ENCODE measurements around the gene CD209.
"Not testable (repeated sequence)": the region's sequence is repeated elsewhere in the genome, so short reads cannot be mapped to it uniquely, and the experiment has no call there.

CD209 gene

GRCh38 chr19:7769171-7769570 is 21.8 kb upstream of the CD209 start:
- no peak for DNase-seq (ENCODE audit: low spot score)

- no peak for DNase-seq (ENCODE audit: low spot score)
These were observed 20.2 kb upstream of the CD209 start for GRCh38 chr19:7767487-7767886.

- no peak for DNase-seq (ENCODE audit: low spot score)
These were observed 19.2 kb upstream of the CD209 start for GRCh38 chr19:7766535-7766934.

- DNase-seq (ENCODE audit: low spot score), result not testable (repeated sequence)
These were observed 17.7 kb upstream of the CD209 start for GRCh38 chr19:7765043-7765442.

GRCh38 chr19:7764157-7764556 is 16.8 kb upstream of the CD209 start:
- not testable (repeated sequence) for DNase-seq (ENCODE audit: low spot score)

GRCh38 chr19:7763696-7764095 is 16.4 kb upstream of the CD209 start:
- DNase-seq (ENCODE audit: low spot score), result no peak

- no peak for DNase-seq (ENCODE audit: low spot score)
These were observed 15.5 kb upstream of the CD209 start, which contains the start of gene CLEC4M for GRCh38 chr19:7762719-7763293. CLEC4M (plus strand) TSS chr19:7763243; CDS start chr19:7763267, 24 bp downstream.

GRCh38 chr19:7759156-7759555 is 11.8 kb upstream of the CD209 start:
- no peak for DNase-seq (ENCODE audit: low spot score)

- no peak for DNase-seq (ENCODE audit: low spot score)
These were observed 10.0 kb upstream of the CD209 start for GRCh38 chr19:7757358-7757757.

GRCh38 chr19:7756258-7756657 is 8.9 kb upstream of the CD209 start:
- no peak for DNase-seq (ENCODE audit: low spot score)

GRCh38 chr19:7751157-7751783 is 3.9 kb upstream of the CD209 start:
- DNase-seq (ENCODE audit: low spot score), result no peak

- DNase-seq (ENCODE audit: low spot score), result no peak
These were observed 1.4 kb upstream of the CD209 start for GRCh38 chr19:7748756-7749155.

GRCh38 chr19:7748171-7748570 is 837 bp upstream of the CD209 start:
- DNase-seq (ENCODE audit: low spot score), result no peak

- DNase-seq (ENCODE audit: low spot score), result not testable (repeated sequence)
These were observed 1.0 kb downstream of the CD209 start for GRCh38 chr19:7746306-7746705.

GRCh38 chr19:7744871-7745650 is 2.3 kb downstream of the CD209 start:
- DNase-seq (ENCODE audit: low spot score), result no peak

GRCh38 chr19:7744199-7744786 is 3.0 kb downstream of the CD209 start:
- no peak for DNase-seq (ENCODE audit: low spot score)

- DNase-seq (ENCODE audit: low spot score), result no peak
These were observed 3.9 kb downstream of the CD209 start for GRCh38 chr19:7743425-7743841.

GRCh38 chr19:7742991-7743390 is 4.3 kb downstream of the CD209 start:
- DNase-seq (ENCODE audit: low spot score), result no peak

GRCh38 chr19:7742575-7742974 is 4.8 kb downstream of the CD209 start:
- DNase-seq (ENCODE audit: low spot score), result no peak

- no peak for DNase-seq (ENCODE audit: low spot score)
These were observed 6.7 kb downstream of the CD209 start for GRCh38 chr19:7740682-7741054.

GRCh38 chr19:7739801-7740681 is 7.3 kb downstream of the CD209 start:
- DNase-seq (ENCODE audit: low spot score), result no peak

GRCh38 chr19:7739211-7739755 is 8.1 kb downstream of the CD209 start:
- no peak for DNase-seq (ENCODE audit: low spot score)
